Natural killer cell (primary cell): ENCODE measurements around the gene CAPN5. TPM values are rescaled to one million over a fixed set of nuclear protein-coding genes. Genes with fewer than 3 reads are reported as not detected.

Source experiments
- ATAC-seq, 3 donors: fragments of 150-1000 bp in 2 of 3; fragments of 200-7000 bp in 1 of 3; cut with Tn5 transposase; 1 replicate in 1 of 3; 2 replicates in 2 of 3; pipeline ENCODE4 v1.10.0; 2021; ENCODE audit warnings: mild to moderate bottlenecking in 2 of 3, moderate library complexity in 2 of 3
- DNase-seq, 2 donors: peaks; one replicate each; pipeline versions ENCODE4 v3.0.0 to v3.0.0-alpha.2; 2013 to 2021; ENCODE audit warnings: mixed read lengths in 1 of 2
- H3K27ac ChIP-seq: one replicate; pipeline ENCODE4 v1.5.1; 2013; ENCODE audit warnings: mild to moderate bottlenecking, low read length
- H3K27me3 ChIP-seq: one replicate; pipeline ENCODE4 v1.6.1; 2013; ENCODE audit warnings: low read length; ENCODE audit not compliant: control insufficient read depth, insufficient read depth
- H3K36me3 ChIP-seq: one replicate; pipeline ENCODE4 v1.6.1; 2013; ENCODE audit warnings: low read length; ENCODE audit not compliant: control insufficient read depth, insufficient read depth
- H3K4me1 ChIP-seq: one replicate; pipeline ENCODE4 v1.6.1; 2013; ENCODE audit warnings: low read length; ENCODE audit not compliant: control insufficient read depth, insufficient read depth
- H3K4me3 ChIP-seq: one replicate; pipeline ENCODE4 v1.5.1; 2013; ENCODE audit warnings: low read length
- H3K9me3 ChIP-seq: one replicate; pipeline ENCODE4 v1.6.1; 2013; ENCODE audit warnings: low read length; ENCODE audit not compliant: control insufficient read depth, insufficient read depth
- H3K27ac Mint-ChIP-seq, 2 donors: one replicate each; pipeline ENCODE4 v1.8.0; 2022; ENCODE audit warnings: mild to moderate bottlenecking in 2 of 2, mixed read lengths in 2 of 2, moderate library complexity in 1 of 2
- H3K27me3 Mint-ChIP-seq, 2 donors: one replicate each; pipeline ENCODE4 v1.8.0; 2022; ENCODE audit warnings: low read depth in 2 of 2, mixed read lengths in 2 of 2
- H3K36me3 Mint-ChIP-seq: one replicate; pipeline ENCODE4 v1.8.0; 2022; ENCODE audit warnings: mixed read lengths
- H3K4me1 Mint-ChIP-seq, 2 donors: one replicate each; pipeline ENCODE4 v1.8.0; 2022; ENCODE audit warnings: mixed read lengths in 2 of 2
- H3K4me3 Mint-ChIP-seq: one replicate; pipeline ENCODE4 v1.8.0; 2022; ENCODE audit warnings: mild to moderate bottlenecking, moderate library complexity, mixed read lengths
- H3K9me3 Mint-ChIP-seq, 2 donors: one replicate each; pipeline ENCODE4 v1.8.0; 2022; ENCODE audit warnings: mixed read lengths in 2 of 2
- WGBS: methylation state at CpG from one replicate; pipeline ENCODE4 v1.1.7; 2013; ENCODE audit warnings: missing lambda C conversion rate; ENCODE audit not compliant: insufficient coverage; 5-methylcytosine and 5-hydroxymethylcytosine counted together
- intact Hi-C: fragments of 100-400 bp; cut with micrococcal nuclease; formaldehyde crosslinking; loops from one replicate; pipeline ENCODE4 v1.14.2; 2022
- total RNA-seq, 4 donors: library from RNA; stranded (reverse); fragments of 120-200 nt in 1 of 4; gene quantifications; one replicate each; pipeline versions ENCODE4 v1.2.3 to v1.2.4, GENCODE V29; 2013 to 2022
- TF ChIP-seq, protein P1 (sequence below): fragments of 200-600 bp; IDR thresholded peaks from one replicate; pipeline ENCODE4 v1.8.0; 2022; ENCODE audit warnings: antibody characterized with exemption

The CAPN5 gene
- total RNA-seq, 3 donors from 2014 or later (not counting 1 experiment from before 2014, with no cell fraction given): 32.3 to 34.5 (median 34.3) TPM

- Histone ChIP-seq H3K27ac (no peak overlapping the region), H3K4me1 (peaks cover 9% of the 10 kb centered on the region), H3K36me3 (no peaks in the 10 kb centered on the region), H3K9me3 (no peaks in the 10 kb centered on the region), H3K4me3 (no peak overlapping the region), H3K27me3 (no peaks in the 10 kb centered on the region)
- intact Hi-C loops: no loop called here
- ATAC-seq: no peak
- Mint-ChIP-seq H3K9me3 (no peaks in the 10 kb centered on the region), H3K36me3 (no peaks in the 10 kb centered on the region), H3K27ac (no peak overlapping the region), H3K27me3 (peaks cover 8 to 10% of the 10 kb centered on the region in 2 donors), H3K4me1 (peaks cover 5 to 11% of the 10 kb centered on the region in 2 donors), H3K4me3 (no peak overlapping the region)
- no peak for DNase-seq
- TF ChIP-seq, protein P1, sequence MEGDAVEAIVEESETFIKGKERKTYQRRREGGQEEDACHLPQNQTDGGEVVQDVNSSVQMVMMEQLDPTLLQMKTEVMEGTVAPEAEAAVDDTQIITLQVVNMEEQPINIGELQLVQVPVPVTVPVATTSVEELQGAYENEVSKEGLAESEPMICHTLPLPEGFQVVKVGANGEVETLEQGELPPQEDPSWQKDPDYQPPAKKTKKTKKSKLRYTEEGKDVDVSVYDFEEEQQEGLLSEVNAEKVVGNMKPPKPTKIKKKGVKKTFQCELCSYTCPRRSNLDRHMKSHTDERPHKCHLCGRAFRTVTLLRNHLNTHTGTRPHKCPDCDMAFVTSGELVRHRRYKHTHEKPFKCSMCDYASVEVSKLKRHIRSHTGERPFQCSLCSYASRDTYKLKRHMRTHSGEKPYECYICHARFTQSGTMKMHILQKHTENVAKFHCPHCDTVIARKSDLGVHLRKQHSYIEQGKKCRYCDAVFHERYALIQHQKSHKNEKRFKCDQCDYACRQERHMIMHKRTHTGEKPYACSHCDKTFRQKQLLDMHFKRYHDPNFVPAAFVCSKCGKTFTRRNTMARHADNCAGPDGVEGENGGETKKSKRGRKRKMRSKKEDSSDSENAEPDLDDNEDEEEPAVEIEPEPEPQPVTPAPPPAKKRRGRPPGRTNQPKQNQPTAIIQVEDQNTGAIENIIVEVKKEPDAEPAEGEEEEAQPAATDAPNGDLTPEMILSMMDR: no peak
- 95% methylated on average over 20 of the region's 20 CpGs for WGBS
Observed at GRCh38 chr11:77159937-77160495, 93.2 kb downstream of the CAPN5 start.

- no peak overlapping the region for H3K27ac Mint-ChIP-seq
- peaks cover 6 to 7% of the 10 kb centered on the region in 2 donors for H3K27me3 Mint-ChIP-seq
- Histone ChIP-seq H3K9me3 (no peaks in the 10 kb centered on the region), H3K4me1 (no peaks in the 10 kb centered on the region), H3K27ac (no peak overlapping the region), H3K27me3 (no peaks in the 10 kb centered on the region), H3K4me3 (no peak overlapping the region), H3K36me3 (no peaks in the 10 kb centered on the region)
- H3K9me3 Mint-ChIP-seq: no peaks in the 10 kb centered on the region
- intact Hi-C loops: no loop called here
- no peaks in the 10 kb centered on the region for H3K36me3 Mint-ChIP-seq
- no peaks in the 10 kb centered on the region for H3K4me1 Mint-ChIP-seq
- WGBS: 86% methylated on average over 5 of the region's 6 CpGs
- TF ChIP-seq, protein P1: no peak
- H3K4me3 Mint-ChIP-seq: no peak overlapping the region
- no peak for ATAC-seq
- no peak for DNase-seq
Observed at GRCh38 chr11:77163271-77163670, 96.5 kb downstream of the CAPN5 start.

DNA sequence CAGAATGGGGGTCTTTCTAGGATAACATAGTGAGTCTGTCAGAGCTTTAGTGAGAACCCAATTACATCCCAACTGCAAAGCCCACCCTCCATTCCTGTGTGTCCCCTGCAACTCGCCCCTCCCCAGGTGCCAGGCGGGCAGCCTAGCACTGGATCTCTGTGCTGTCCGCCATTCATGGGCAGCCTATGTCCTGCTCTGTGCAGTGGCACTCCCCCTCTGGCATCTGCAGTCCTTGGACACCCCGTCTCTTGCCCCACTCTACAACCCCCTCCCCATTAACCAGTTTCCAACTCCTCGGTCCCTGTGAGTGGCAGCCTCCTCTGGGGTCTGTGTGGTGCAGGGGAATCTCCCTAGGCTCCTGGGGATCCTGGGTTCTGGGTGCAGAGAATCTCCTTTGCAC lies 98.3 kb downstream of the CAPN5 start:
- Mint-ChIP-seq H3K27ac (no peak overlapping the region), H3K27me3 (no peaks in the 10 kb centered on the region), H3K4me3 (no peak overlapping the region), H3K36me3 (no peaks in the 10 kb centered on the region), H3K9me3 (no peaks in the 10 kb centered on the region), H3K4me1 (no peaks in the 10 kb centered on the region)
- H3K4me3 ChIP-seq: no peak overlapping the region
- no peak for ATAC-seq
- H3K9me3 ChIP-seq: no peaks in the 10 kb centered on the region
- no peak overlapping the region for H3K27ac ChIP-seq
- no peak for DNase-seq
- H3K27me3 ChIP-seq: no peaks in the 10 kb centered on the region
- intact Hi-C loops: no loop called here
- WGBS: 86% methylated on average over 5 of the region's 5 CpGs
- TF ChIP-seq, protein P1: no peak
- H3K4me1 ChIP-seq: no peaks in the 10 kb centered on the region
- H3K36me3 ChIP-seq: no peaks in the 10 kb centered on the region

DNA sequence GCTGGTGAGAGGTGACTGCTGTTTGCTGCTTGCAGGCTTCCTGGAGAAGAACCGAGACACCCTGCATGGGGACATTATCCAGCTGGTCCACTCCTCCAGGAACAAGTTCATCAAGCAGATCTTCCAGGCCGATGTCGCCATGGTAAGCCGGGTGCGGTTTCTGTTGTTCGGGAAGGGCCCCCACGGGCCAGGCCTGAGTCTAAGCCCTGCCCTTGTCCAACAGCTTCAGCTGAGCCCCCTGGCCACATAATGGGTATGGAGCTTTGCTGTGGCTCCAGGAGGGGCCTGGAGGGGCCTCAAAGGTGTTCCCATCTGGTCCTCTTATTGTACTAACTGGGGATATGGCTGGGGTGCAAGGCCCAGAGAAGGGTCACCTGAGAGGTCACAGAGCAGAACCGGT lies 99.2 kb downstream of the CAPN5 start:
- ATAC-seq (no peak), DNase-seq (no peak)
- no peaks in the 10 kb centered on the region for H3K36me3 Mint-ChIP-seq
- Histone ChIP-seq H3K4me3 (no peak overlapping the region), H3K9me3 (no peaks in the 10 kb centered on the region), H3K27me3 (no peaks in the 10 kb centered on the region), H3K4me1 (no peaks in the 10 kb centered on the region), H3K36me3 (no peaks in the 10 kb centered on the region), H3K27ac (no peak overlapping the region)
- TF ChIP-seq, protein P1: no peak
- intact Hi-C loops: no loop called here
- H3K27ac Mint-ChIP-seq: no peak overlapping the region
- H3K4me3 Mint-ChIP-seq: no peak overlapping the region
- H3K9me3 Mint-ChIP-seq: no peaks in the 10 kb centered on the region
- 92% methylated on average over 8 of the region's 8 CpGs for WGBS
- H3K4me1 Mint-ChIP-seq: no peaks in the 10 kb centered on the region
- no peaks in the 10 kb centered on the region for H3K27me3 Mint-ChIP-seq
